Astrocyte of the spinal cord (primary cell): ENCODE results near the gene DYNLT5.
"Not testable (repeated sequence)": the region's sequence is repeated elsewhere in the genome, so short reads cannot be mapped to it uniquely, and the experiment has no call there.

Experiments
- DNase-seq: peaks from one replicate; pipeline ENCODE4 v3.0.0; 2011; ENCODE audit warnings: low read depth, low spot score
- H3K4me3 ChIP-seq: 2 replicates; pipeline ENCODE4 v1.5.1; 2011; ENCODE audit warnings: low read depth, mild to moderate bottlenecking, low read length, moderate library complexity
- CTCF ChIP-seq: IDR thresholded peaks from 2 replicates; pipeline ENCODE4 v1.5.1; 2012; ENCODE audit warnings: low read depth, mild to moderate bottlenecking, low read length, inconsistent platforms
- in situ Hi-C: cut with HindIII; loops from 2 replicates; pipeline ENCODE4 v1.10.0; 2017; ENCODE audit warnings: low sequenced_read_pairs

DYNLT5 gene

GRCh38 chr1:66725885-66726665, 26.2 kb upstream of the DYNLT5 start:
- peak; percentile 98 for TF ChIP-seq CTCF
- in situ Hi-C loops, result no loop called here
- peak; percentile 77 for DNase-seq
- no peak overlapping the region for H3K4me3 ChIP-seq

GRCh38 chr1:66728021-66728420, 24.2 kb upstream of the DYNLT5 start:
- no peak for DNase-seq
- in situ Hi-C loops, result no loop called here
- no peak for TF ChIP-seq CTCF
- no peak overlapping the region for H3K4me3 ChIP-seq

GRCh38 chr1:66728716-66729115, 23.5 kb upstream of the DYNLT5 start:
- DNase-seq, in situ Hi-C loops, H3K4me3 ChIP-seq: not testable (repeated sequence)

- DNase-seq, result no peak
- in situ Hi-C loops, result no loop called here
- TF ChIP-seq CTCF, result no peak
- H3K4me3 ChIP-seq, result no peak overlapping the region
These were observed 23.1 kb upstream of the DYNLT5 start for GRCh38 chr1:66729119-66729518.

- in situ Hi-C loops, result no loop called here
- no peak overlapping the region for H3K4me3 ChIP-seq
- no peak for DNase-seq
- TF ChIP-seq CTCF, result no peak
These were observed 22.7 kb upstream of the DYNLT5 start for GRCh38 chr1:66729523-66729922.

- no peak overlapping the region for H3K4me3 ChIP-seq
- in situ Hi-C loops, result no loop called here
- DNase-seq, result no peak
- no peak for TF ChIP-seq CTCF
These were observed 21.8 kb upstream of the DYNLT5 start for GRCh38 chr1:66730462-66730861.

GRCh38 chr1:66731170-66731865, 20.9 kb upstream of the DYNLT5 start:
- DNase-seq, result no peak
- no peak overlapping the region for H3K4me3 ChIP-seq
- TF ChIP-seq CTCF, result no peak
- in situ Hi-C loops, result no loop called here
